Natural killer cell (primary cell): Measurements from ENCODE around the gene ASCC3. TPM values are rescaled to one million over a fixed set of nuclear protein-coding genes. Genes with fewer than 3 reads are reported as not detected.
A peak's percentile ranks its signal among the peaks of the same experiment; 100 is the strongest.

ENCODE experiments used
- ATAC-seq, 3 donors: fragments of 150-1000 bp in 2 of 3; fragments of 200-7000 bp in 1 of 3; cut with Tn5 transposase; 1 replicate in 1 of 3; 2 replicates in 2 of 3; pipeline ENCODE4 v1.10.0; 2021; ENCODE audit warnings: mild to moderate bottlenecking in 2 of 3, moderate library complexity in 2 of 3
- DNase-seq, 2 donors: peaks; one replicate each; pipeline versions ENCODE4 v3.0.0 to v3.0.0-alpha.2; 2013 to 2021; ENCODE audit warnings: mixed read lengths in 1 of 2
- H3K27ac ChIP-seq: one replicate; pipeline ENCODE4 v1.5.1; 2013; ENCODE audit warnings: mild to moderate bottlenecking, low read length
- H3K27me3 ChIP-seq: one replicate; pipeline ENCODE4 v1.6.1; 2013; ENCODE audit warnings: low read length; ENCODE audit not compliant: control insufficient read depth, insufficient read depth
- H3K36me3 ChIP-seq: one replicate; pipeline ENCODE4 v1.6.1; 2013; ENCODE audit warnings: low read length; ENCODE audit not compliant: control insufficient read depth, insufficient read depth
- H3K4me1 ChIP-seq: one replicate; pipeline ENCODE4 v1.6.1; 2013; ENCODE audit warnings: low read length; ENCODE audit not compliant: control insufficient read depth, insufficient read depth
- H3K4me3 ChIP-seq: one replicate; pipeline ENCODE4 v1.5.1; 2013; ENCODE audit warnings: low read length
- H3K9me3 ChIP-seq: one replicate; pipeline ENCODE4 v1.6.1; 2013; ENCODE audit warnings: low read length; ENCODE audit not compliant: control insufficient read depth, insufficient read depth
- H3K27ac Mint-ChIP-seq, 2 donors: one replicate each; pipeline ENCODE4 v1.8.0; 2022; ENCODE audit warnings: mild to moderate bottlenecking in 2 of 2, mixed read lengths in 2 of 2, moderate library complexity in 1 of 2
- H3K27me3 Mint-ChIP-seq, 2 donors: one replicate each; pipeline ENCODE4 v1.8.0; 2022; ENCODE audit warnings: low read depth in 2 of 2, mixed read lengths in 2 of 2
- H3K36me3 Mint-ChIP-seq: one replicate; pipeline ENCODE4 v1.8.0; 2022; ENCODE audit warnings: mixed read lengths
- H3K4me1 Mint-ChIP-seq, 2 donors: one replicate each; pipeline ENCODE4 v1.8.0; 2022; ENCODE audit warnings: mixed read lengths in 2 of 2
- H3K4me3 Mint-ChIP-seq: one replicate; pipeline ENCODE4 v1.8.0; 2022; ENCODE audit warnings: mild to moderate bottlenecking, moderate library complexity, mixed read lengths
- H3K9me3 Mint-ChIP-seq, 2 donors: one replicate each; pipeline ENCODE4 v1.8.0; 2022; ENCODE audit warnings: mixed read lengths in 2 of 2
- CTCF ChIP-seq: fragments of 200-600 bp; IDR thresholded peaks from one replicate; pipeline ENCODE4 v1.8.0; 2022; ENCODE audit warnings: antibody characterized with exemption
- WGBS: methylation state at CpG from one replicate; pipeline ENCODE4 v1.1.7; 2013; ENCODE audit warnings: missing lambda C conversion rate; ENCODE audit not compliant: insufficient coverage; 5-methylcytosine and 5-hydroxymethylcytosine counted together
- intact Hi-C: fragments of 100-400 bp; cut with micrococcal nuclease; formaldehyde crosslinking; loops from one replicate; pipeline ENCODE4 v1.14.2; 2022
- total RNA-seq, 4 donors: library from RNA; stranded (reverse); fragments of 120-200 nt in 1 of 4; gene quantifications; one replicate each; pipeline versions ENCODE4 v1.2.3 to v1.2.4, GENCODE V29; 2013 to 2022

Gene ASCC3
- total RNA-seq, 3 donors from 2014 or later (not counting 1 experiment from before 2014, with no cell fraction given), result 42.3 to 50.0 (median 44.1) TPM

- Mint-ChIP-seq H3K27ac (no peak overlapping the region), H3K36me3 (peaks cover 9% of the 10 kb centered on the region), H3K4me3 (no peak overlapping the region), H3K9me3 (no peaks in the 10 kb centered on the region), H3K27me3 (no peaks in the 10 kb centered on the region), H3K4me1 (peaks cover 0 to 8% of the 10 kb centered on the region in 2 donors)
- intact Hi-C loops, result no loop called here
- no peak for ATAC-seq
- Histone ChIP-seq H3K4me3 (no peak overlapping the region), H3K36me3 (peaks cover 5% of the 10 kb centered on the region), H3K4me1 (no peaks in the 10 kb centered on the region), H3K9me3 (no peaks in the 10 kb centered on the region), H3K27ac (no peak overlapping the region), H3K27me3 (no peaks in the 10 kb centered on the region)
- DNase-seq, result no peak
- no peak for TF ChIP-seq CTCF
- WGBS, result 88% methylated on average over 2 of the region's 4 CpGs
Observed at GRCh38 chr6:100796049-100796823, 84.9 kb downstream of the ASCC3 start.

DNA sequence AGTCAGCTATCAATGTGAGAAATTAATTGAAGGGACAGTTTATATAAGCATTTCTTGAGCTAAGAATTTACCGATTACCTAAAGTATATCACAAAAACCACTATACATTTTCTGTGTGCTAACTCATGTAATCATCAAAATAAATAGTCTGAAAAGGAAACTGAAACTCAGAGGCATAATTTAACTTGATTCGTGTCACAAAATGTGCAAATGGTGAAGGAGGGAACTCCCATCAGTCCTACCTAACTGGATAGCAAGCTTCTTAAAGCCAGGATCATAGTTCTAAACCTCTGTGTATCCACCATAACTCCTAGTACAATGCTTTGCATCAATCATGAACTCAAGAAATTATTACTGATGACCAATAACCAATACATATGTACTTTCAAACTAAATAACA lies 91.0 kb downstream of the ASCC3 start:
- no peak for DNase-seq
- no peak overlapping the region for H3K4me3 ChIP-seq
- Mint-ChIP-seq H3K4me3 (no peak overlapping the region), H3K36me3 (no peaks in the 10 kb centered on the region), H3K27ac (peak overlapping the region; percentile 18 to 52), H3K27me3 (no peaks in the 10 kb centered on the region), H3K9me3 (no peaks in the 10 kb centered on the region), H3K4me1 (peaks cover 11 to 17% of the 10 kb centered on the region in 2 donors)
- WGBS, result 40% methylated on average over 1 of the region's 2 CpGs
- intact Hi-C loops, result no loop called here
- H3K27ac ChIP-seq, result no peak overlapping the region
- H3K9me3 ChIP-seq, result no peaks in the 10 kb centered on the region
- H3K36me3 ChIP-seq, result no peaks in the 10 kb centered on the region
- no peaks in the 10 kb centered on the region for H3K4me1 ChIP-seq
- ATAC-seq, result peak in 1 of 3 donors; percentile 24
- no peak for TF ChIP-seq CTCF
- no peaks in the 10 kb centered on the region for H3K27me3 ChIP-seq

DNA sequence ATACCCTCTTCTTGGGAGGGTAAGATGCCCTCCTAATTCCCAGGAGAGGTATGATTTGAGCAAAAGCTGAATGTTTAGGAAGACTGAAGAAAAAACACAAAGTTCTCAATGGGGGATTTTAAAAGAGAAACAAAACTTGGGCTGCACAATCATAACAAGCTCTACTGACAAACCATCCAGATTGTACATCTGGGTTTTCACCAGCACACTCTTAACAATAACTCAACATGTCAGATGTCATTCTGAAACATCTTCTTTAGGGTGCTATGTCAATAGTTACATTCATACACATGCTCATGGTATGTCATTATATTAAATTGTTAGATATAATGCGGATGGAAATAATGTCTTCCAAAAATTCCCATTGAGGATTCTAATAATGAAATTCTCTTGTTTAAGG lies 95.1 kb downstream of the ASCC3 start:
- H3K27me3 ChIP-seq, result no peaks in the 10 kb centered on the region
- Mint-ChIP-seq H3K27me3 (no peaks in the 10 kb centered on the region), H3K4me3 (no peak overlapping the region), H3K4me1 (peaks cover 9 to 11% of the 10 kb centered on the region in 2 donors), H3K27ac (no peak overlapping the region), H3K9me3 (no peaks in the 10 kb centered on the region), H3K36me3 (no peaks in the 10 kb centered on the region)
- H3K4me1 ChIP-seq, result no peaks in the 10 kb centered on the region
- WGBS, result no CpG with 5 or more reads among the region's 1 CpG
- TF ChIP-seq CTCF, result no peak
- DNase-seq (no peak), ATAC-seq (no peak)
- intact Hi-C loops, result no loop called here
- no peaks in the 10 kb centered on the region for H3K36me3 ChIP-seq
- no peaks in the 10 kb centered on the region for H3K9me3 ChIP-seq
- H3K27ac ChIP-seq, result no peak overlapping the region
- no peak overlapping the region for H3K4me3 ChIP-seq

GRCh38 chr6:100780648-100781047 lies 100.5 kb downstream of the ASCC3 start:
- ATAC-seq (no peak), DNase-seq (no peak)
- H3K36me3 Mint-ChIP-seq, result no peaks in the 10 kb centered on the region
- Histone ChIP-seq H3K4me3 (no peak overlapping the region), H3K4me1 (no peaks in the 10 kb centered on the region), H3K9me3 (no peaks in the 10 kb centered on the region), H3K36me3 (no peaks in the 10 kb centered on the region), H3K27ac (no peak overlapping the region), H3K27me3 (no peaks in the 10 kb centered on the region)
- no peak overlapping the region for H3K27ac Mint-ChIP-seq
- no peak overlapping the region for H3K4me3 Mint-ChIP-seq
- no peaks in the 10 kb centered on the region for H3K9me3 Mint-ChIP-seq
- no peaks in the 10 kb centered on the region for H3K4me1 Mint-ChIP-seq
- intact Hi-C loops, result no loop called here
- no peak for TF ChIP-seq CTCF
- no peaks in the 10 kb centered on the region for H3K27me3 Mint-ChIP-seq
